ENCODE results near the gene EPHX1.
"Not testable (repeated sequence)": the region's sequence is repeated elsewhere in the genome, so short reads cannot be mapped to it uniquely, and the experiment has no call there.

Gene EPHX1

DNA sequence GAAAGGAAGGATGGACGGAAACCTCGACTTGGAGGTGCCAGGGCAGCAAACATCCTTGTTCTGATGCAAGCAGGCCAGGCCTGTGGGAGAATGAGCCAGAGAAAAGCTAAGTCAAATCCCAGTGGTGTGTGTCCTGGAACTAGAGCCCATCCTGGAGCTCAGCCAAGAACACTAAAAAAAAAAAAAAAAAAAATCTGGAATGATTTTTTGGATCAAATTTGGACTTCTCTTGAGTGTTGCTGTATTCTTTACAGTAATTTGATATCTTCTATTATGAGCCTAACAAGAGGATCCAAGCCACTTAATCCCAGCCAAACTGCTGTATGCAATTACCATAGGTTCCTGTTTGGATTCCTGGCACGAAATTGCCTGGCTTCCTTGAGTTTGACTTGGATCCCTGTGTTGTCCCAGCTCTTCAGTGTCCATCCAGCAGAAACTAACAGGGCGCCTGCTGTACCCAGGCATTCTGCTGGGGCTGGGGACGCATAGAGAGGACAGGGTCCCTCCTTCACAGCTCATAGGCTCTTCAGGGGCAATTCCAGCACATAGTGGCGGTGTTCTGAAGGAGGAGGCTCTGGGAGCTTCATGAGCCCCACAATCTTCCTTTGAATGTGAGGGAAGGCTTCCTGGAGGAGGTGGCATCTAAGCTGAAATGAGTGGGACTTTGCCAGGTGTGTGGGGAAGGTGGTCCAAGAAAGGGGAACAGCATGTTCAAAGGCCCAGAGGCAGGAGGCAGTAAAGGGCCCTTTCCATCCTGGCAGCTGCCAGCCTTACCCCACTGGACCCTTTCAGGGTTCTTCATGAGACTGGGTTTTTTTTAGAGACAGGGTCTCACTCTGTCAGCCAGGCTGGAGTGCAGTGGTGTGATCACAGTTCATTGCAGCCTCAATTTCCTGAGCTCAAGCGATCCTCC, 24.7 kb downstream of the EPHX1 start:
- Histone ChIP-seq H3K36me3 (ENCODE audit: insufficient read depth, low read length) (peaks cover 56% of the 10 kb centered on the region), H3K27ac (ENCODE audit: low read depth, low read length) (peak overlapping the region; percentile 67), H3K27me3 (ENCODE audit: control insufficient read depth in 1 of 2, insufficient read depth in 2 of 2, low read length in 2 of 2) (no peaks in the 10 kb centered on the region), H3K9me3 (ENCODE audit: low read length) (no peaks in the 10 kb centered on the region), H3K4me3 (ENCODE audit: low read depth in 1 of 2, low read length in 2 of 2) (no peak overlapping the region), H3K9ac (ENCODE audit: low read length) (no peak overlapping the region), H3K4me1 (ENCODE audit: insufficient read depth, low read length) (peaks cover 13% of the 10 kb centered on the region)

DNA sequence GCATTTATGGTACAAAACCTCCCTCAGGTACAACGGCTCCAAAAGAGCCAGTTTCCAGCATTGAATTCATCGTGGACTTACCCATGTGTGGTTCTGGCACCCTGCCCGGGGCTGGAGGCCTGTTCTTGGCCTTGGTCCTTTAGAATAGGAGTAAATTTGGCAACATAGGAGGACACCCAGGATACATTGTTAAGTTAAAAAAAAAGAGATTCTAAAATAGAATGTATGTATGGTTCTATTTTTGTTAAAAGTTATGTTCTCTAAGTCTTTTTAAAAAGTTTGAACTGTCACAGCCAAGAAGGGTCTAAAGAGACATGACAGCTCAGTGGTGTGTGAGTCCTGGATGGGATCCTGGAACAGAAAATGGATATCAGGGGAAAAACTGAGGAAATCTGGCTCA, 25.9 kb downstream of the EPHX1 start:
- H3K4me3 ChIP-seq (ENCODE audit: low read depth in 1 of 2, low read length in 2 of 2) = no peak overlapping the region
- H3K9ac ChIP-seq (ENCODE audit: low read length) = no peak overlapping the region
- H3K4me1 ChIP-seq (ENCODE audit: insufficient read depth, low read length) = peaks cover 13% of the 10 kb centered on the region
- H3K36me3 ChIP-seq (ENCODE audit: insufficient read depth, low read length) = peaks cover 58% of the 10 kb centered on the region
- no peak overlapping the region for H3K27ac ChIP-seq (ENCODE audit: low read depth, low read length)
- no peaks in the 10 kb centered on the region for H3K27me3 ChIP-seq (ENCODE audit: control insufficient read depth in 1 of 2, insufficient read depth in 2 of 2, low read length in 2 of 2)
- no peaks in the 10 kb centered on the region for H3K9me3 ChIP-seq (ENCODE audit: low read length)

DNA sequence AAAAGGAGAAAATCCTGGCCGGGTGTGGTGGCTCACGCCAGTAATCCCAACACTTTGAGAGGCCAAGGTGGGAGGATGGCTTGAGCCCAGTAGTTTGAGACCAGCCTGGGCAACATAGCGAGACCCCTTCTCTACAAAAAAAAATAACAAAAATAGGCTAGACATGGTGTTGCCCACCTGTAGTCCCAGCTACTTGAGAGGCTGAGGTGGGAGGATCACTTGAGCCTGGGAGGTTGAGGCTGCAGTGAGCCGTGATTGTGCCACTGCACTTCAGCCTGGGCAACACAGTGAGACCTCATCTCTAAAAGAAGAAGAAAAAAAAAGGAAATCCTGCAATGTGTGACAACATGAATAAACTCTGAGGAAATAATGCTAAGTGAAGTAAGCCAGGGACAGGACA, 26.4 kb downstream of the EPHX1 start:
- not testable (repeated sequence) for H3K27ac ChIP-seq (ENCODE audit: low read depth, low read length)

DNA sequence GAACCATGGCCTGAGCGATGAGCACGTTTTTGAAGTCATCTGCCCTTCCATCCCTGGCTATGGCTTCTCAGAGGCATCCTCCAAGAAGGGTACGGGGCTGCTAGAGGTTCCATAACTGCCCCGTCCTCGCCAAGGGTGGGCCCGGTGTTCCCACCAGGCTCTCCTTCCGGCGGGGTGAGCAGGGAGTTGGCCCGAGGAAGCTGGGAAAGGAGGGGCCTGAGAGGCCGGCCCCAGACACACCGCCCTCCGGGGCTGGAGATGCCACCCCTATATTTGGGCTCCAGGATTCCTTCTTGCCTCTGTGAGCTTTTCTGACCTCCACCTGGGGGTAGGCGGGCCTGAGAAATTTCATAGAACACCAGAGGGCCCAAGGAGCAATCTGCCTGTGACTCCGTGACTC, 28.9 kb downstream of the EPHX1 start:
- H3K27me3 ChIP-seq (ENCODE audit: control insufficient read depth in 1 of 2, insufficient read depth in 2 of 2, low read length in 2 of 2) = no peaks in the 10 kb centered on the region
- H3K4me3 ChIP-seq (ENCODE audit: low read depth in 1 of 2, low read length in 2 of 2) = no peak overlapping the region
- no peak overlapping the region for H3K9ac ChIP-seq (ENCODE audit: low read length)
- H3K36me3 ChIP-seq (ENCODE audit: insufficient read depth, low read length) = peaks cover 42% of the 10 kb centered on the region
- peaks cover 13% of the 10 kb centered on the region for H3K4me1 ChIP-seq (ENCODE audit: insufficient read depth, low read length)
- no peak overlapping the region for H3K27ac ChIP-seq (ENCODE audit: low read depth, low read length)
- H3K9me3 ChIP-seq (ENCODE audit: low read length) = no peaks in the 10 kb centered on the region

More for the DNA sequence above, 26.4 kb downstream of the EPHX1 start:
- H3K27me3 ChIP-seq (ENCODE audit: control insufficient read depth in 1 of 2, insufficient read depth in 2 of 2, low read length in 2 of 2); H3K4me3 ChIP-seq (ENCODE audit: low read depth in 1 of 2, low read length in 2 of 2); H3K9ac ChIP-seq (ENCODE audit: low read length); H3K9me3 ChIP-seq (ENCODE audit: low read length): not testable (repeated sequence)
- peaks cover 54% of the 10 kb centered on the region for H3K36me3 ChIP-seq (ENCODE audit: insufficient read depth, low read length)
- H3K4me1 ChIP-seq (ENCODE audit: insufficient read depth, low read length) = peaks cover 13% of the 10 kb centered on the region

DNA sequence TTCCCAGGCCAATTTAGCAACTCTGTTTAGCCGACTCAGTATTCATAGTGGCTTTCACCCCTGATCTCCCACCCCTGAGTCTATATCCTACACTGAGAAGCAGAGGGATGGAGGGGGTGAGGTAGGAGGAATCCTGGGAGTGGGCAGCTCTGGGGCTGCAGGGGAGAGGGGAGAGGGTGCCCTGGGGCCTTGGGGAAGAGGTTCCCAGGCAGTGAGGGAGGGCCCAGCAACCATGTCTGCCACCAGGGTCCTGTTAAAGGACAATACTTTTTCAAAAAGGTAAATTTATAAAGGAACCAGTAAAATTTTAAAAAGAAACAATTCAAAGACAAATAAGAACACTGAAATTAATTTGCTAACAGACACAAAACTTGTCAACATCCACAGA, 30.3 kb downstream of the EPHX1 start:
- peaks cover 48% of the 10 kb centered on the region for H3K36me3 ChIP-seq (ENCODE audit: insufficient read depth, low read length)
- peaks cover 4% of the 10 kb centered on the region for H3K4me1 ChIP-seq (ENCODE audit: insufficient read depth, low read length)
- H3K9ac ChIP-seq (ENCODE audit: low read length) = no peak overlapping the region
- H3K27ac ChIP-seq (ENCODE audit: low read depth, low read length) = no peak overlapping the region
- H3K4me3 ChIP-seq (ENCODE audit: low read depth in 1 of 2, low read length in 2 of 2) = no peak overlapping the region
- H3K9me3 ChIP-seq (ENCODE audit: low read length) = no peaks in the 10 kb centered on the region
- no peaks in the 10 kb centered on the region for H3K27me3 ChIP-seq (ENCODE audit: control insufficient read depth in 1 of 2, insufficient read depth in 2 of 2, low read length in 2 of 2)

DNA sequence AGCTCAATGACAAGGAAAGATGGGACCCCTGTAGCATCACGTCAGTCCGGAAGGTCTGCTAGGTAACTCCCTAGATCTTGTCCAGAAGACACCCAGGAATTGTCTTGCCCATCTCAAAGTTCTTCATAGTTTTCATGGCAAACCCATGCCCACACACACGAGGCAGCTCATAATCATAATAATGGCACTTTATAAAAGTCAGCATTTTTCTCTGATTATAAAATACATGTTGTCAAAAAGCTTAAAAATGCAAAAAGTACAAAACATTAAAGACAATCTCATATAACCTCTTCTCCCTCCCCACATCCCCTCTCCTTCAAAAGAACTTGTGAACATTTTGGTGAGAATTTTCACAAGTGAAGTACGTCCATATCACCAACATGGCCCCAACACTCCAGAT, 30.8 kb downstream of the EPHX1 start:
- no peak overlapping the region for H3K9ac ChIP-seq (ENCODE audit: low read length)
- H3K4me3 ChIP-seq (ENCODE audit: low read depth in 1 of 2, low read length in 2 of 2) = no peak overlapping the region
- no peaks in the 10 kb centered on the region for H3K27me3 ChIP-seq (ENCODE audit: control insufficient read depth in 1 of 2, insufficient read depth in 2 of 2, low read length in 2 of 2)
- no peak overlapping the region for H3K27ac ChIP-seq (ENCODE audit: low read depth, low read length)
- H3K36me3 ChIP-seq (ENCODE audit: insufficient read depth, low read length) = peaks cover 50% of the 10 kb centered on the region
- no peaks in the 10 kb centered on the region for H3K9me3 ChIP-seq (ENCODE audit: low read length)
- peaks cover 6% of the 10 kb centered on the region for H3K4me1 ChIP-seq (ENCODE audit: insufficient read depth, low read length)

DNA sequence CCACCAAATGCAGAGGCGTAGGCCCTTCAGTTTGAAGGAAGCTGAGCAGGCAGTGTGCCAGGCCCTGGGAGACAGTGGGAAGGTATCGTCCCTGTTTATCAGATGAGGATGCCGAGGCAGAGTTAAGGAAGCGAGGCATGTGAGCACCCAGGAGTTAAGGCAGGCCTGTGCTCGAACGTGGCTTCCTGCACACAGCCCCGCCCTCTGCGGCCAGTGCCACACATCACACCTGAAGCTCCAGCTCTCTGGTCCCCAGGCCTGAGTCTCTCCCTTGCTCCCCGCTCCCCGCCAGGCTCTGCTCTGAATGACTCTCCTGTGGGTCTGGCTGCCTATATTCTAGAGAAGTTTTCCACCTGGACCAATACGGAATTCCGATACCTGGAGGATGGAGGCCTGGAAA, 32.1 kb downstream of the EPHX1 start:
- Histone ChIP-seq H3K36me3 (ENCODE audit: insufficient read depth, low read length) (peaks cover 56% of the 10 kb centered on the region), H3K4me3 (ENCODE audit: low read depth in 1 of 2, low read length in 2 of 2) (no peak overlapping the region), H3K9me3 (ENCODE audit: low read length) (no peaks in the 10 kb centered on the region), H3K27ac (ENCODE audit: low read depth, low read length) (no peak overlapping the region), H3K9ac (ENCODE audit: low read length) (no peak overlapping the region), H3K4me1 (ENCODE audit: insufficient read depth, low read length) (peaks cover 11% of the 10 kb centered on the region), H3K27me3 (ENCODE audit: control insufficient read depth in 1 of 2, insufficient read depth in 2 of 2, low read length in 2 of 2) (no peaks in the 10 kb centered on the region)

DNA sequence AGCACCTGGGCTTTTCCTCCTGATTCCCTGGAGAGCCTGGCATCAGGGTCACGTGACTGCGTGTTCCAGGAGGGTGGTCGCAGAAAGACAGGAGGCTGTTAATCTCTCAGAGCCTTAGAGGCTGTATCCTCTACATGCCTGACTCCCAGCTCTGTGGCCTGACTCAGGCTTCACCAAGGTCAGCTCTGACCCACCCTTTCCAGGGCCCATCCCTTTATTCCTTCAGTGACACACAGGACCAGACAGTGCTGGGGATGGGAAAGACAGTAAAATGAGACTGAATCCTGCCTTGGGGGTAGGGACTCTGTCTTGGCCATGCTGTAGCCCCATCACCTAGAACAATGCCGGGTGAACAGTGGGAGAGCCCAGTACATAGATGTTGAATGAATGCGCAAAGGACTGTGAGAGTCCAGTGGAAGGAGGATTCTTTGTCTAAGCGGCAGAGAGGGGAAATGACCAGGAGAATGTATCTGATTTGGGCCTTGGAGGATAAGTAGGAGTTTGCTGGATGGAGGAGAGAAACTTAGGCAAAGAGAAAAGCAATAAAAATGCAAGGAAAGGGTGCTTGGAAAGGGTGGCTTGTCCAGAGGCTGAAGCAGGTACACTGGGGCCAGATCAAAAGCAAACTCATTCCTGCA, 33.0 kb downstream of the EPHX1 start:
- no peaks in the 10 kb centered on the region for H3K9me3 ChIP-seq (ENCODE audit: low read length)
- no peaks in the 10 kb centered on the region for H3K27me3 ChIP-seq (ENCODE audit: control insufficient read depth in 1 of 2, insufficient read depth in 2 of 2, low read length in 2 of 2)
- no peak overlapping the region for H3K4me3 ChIP-seq (ENCODE audit: low read depth in 1 of 2, low read length in 2 of 2)
- peaks cover 62% of the 10 kb centered on the region for H3K36me3 ChIP-seq (ENCODE audit: insufficient read depth, low read length)
- H3K4me1 ChIP-seq (ENCODE audit: insufficient read depth, low read length) = peaks cover 11% of the 10 kb centered on the region
- H3K27ac ChIP-seq (ENCODE audit: low read depth, low read length) = no peak overlapping the region
- no peak overlapping the region for H3K9ac ChIP-seq (ENCODE audit: low read length)

DNA sequence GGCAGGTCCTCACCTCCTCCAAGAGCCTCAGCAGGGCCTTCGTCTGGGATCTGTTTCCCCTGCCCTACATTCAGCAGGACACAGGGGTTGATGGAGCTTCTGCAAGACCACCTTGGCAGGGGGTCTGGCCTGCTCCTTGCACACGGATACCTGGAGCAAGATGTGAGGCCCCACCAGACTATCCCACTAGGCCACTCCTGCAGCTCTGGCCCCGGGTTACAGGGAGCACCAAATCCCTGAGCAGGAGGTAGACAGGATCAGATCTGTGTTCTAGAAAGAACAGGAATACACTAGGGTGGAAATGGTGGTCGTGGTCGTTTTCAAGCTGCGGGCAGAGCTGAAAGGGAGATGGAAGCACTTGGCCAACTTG, 33.5 kb downstream of the EPHX1 start:
- Histone ChIP-seq H3K27me3 (ENCODE audit: control insufficient read depth in 1 of 2, insufficient read depth in 2 of 2, low read length in 2 of 2) (no peaks in the 10 kb centered on the region), H3K27ac (ENCODE audit: low read depth, low read length) (no peak overlapping the region), H3K9me3 (ENCODE audit: low read length) (no peaks in the 10 kb centered on the region), H3K4me3 (ENCODE audit: low read depth in 1 of 2, low read length in 2 of 2) (no peak overlapping the region), H3K4me1 (ENCODE audit: insufficient read depth, low read length) (peaks cover 11% of the 10 kb centered on the region), H3K36me3 (ENCODE audit: insufficient read depth, low read length) (peaks cover 66% of the 10 kb centered on the region), H3K9ac (ENCODE audit: low read length) (no peak overlapping the region)

DNA sequence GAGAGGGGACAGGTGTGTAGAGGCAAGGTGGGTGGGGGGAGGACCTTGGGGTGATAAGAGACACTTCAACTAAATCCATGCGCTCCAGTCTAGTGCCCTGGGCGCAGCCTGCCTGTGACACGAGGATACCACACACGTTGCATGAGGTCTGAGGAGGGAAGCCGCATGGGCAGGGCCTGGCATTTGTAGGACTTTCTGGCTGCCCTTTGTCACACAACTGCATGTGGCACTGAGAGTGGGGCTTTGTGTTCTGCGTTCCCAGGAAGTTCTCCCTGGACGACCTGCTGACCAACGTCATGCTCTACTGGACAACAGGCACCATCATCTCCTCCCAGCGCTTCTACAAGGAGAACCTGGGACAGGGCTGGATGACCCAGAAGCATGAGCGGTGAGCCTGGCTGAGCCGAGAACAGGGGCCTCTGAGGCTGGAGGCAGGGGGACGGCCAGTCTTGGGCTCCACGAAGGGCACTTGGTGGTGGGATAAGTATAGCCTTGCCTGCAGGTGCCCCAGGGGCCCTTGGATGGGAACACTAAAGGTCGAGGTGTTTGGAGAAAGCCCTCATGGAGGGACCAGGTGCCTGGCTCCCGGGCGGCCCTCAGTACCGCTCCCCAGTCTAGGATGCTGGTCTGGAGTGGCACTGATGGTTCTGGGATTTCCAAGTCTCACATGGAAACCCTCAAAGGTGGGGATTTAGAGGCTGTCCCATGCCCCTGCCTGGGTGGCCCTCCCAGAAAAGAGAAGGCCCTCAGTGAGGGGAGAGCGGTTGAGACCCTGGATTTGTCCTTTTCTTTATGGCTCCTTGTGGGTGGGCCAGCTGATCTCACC, 34.5 kb downstream of the EPHX1 start:
- no peaks in the 10 kb centered on the region for H3K27me3 ChIP-seq (ENCODE audit: control insufficient read depth in 1 of 2, insufficient read depth in 2 of 2, low read length in 2 of 2)
- H3K27ac ChIP-seq (ENCODE audit: low read depth, low read length) = no peak overlapping the region
- H3K4me1 ChIP-seq (ENCODE audit: insufficient read depth, low read length) = peaks cover 12% of the 10 kb centered on the region
- H3K9ac ChIP-seq (ENCODE audit: low read length) = no peak overlapping the region
- H3K36me3 ChIP-seq (ENCODE audit: insufficient read depth, low read length) = peaks cover 60% of the 10 kb centered on the region
- H3K4me3 ChIP-seq (ENCODE audit: low read depth in 1 of 2, low read length in 2 of 2) = no peak overlapping the region
- H3K9me3 ChIP-seq (ENCODE audit: low read length) = no peaks in the 10 kb centered on the region

DNA sequence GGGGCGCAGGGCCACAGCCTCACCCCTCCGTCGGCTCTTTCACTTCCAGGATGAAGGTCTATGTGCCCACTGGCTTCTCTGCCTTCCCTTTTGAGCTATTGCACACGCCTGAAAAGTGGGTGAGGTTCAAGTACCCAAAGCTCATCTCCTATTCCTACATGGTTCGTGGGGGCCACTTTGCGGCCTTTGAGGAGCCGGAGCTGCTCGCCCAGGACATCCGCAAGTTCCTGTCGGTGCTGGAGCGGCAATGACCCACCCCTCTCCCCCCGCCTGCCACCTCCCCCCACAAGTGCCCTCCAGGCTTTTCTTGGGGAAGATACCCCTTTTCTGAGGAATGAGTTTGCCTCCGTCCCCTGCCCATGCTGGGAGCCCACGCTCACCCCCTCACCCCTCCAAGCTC, 35.2 kb downstream of the EPHX1 start:
- no peaks in the 10 kb centered on the region for H3K27me3 ChIP-seq (ENCODE audit: control insufficient read depth in 1 of 2, insufficient read depth in 2 of 2, low read length in 2 of 2)

More for the DNA sequence above, 35.2 kb downstream of the EPHX1 start:
- H3K27ac ChIP-seq (ENCODE audit: low read depth, low read length) = peak overlapping the region; percentile 61
- H3K9me3 ChIP-seq (ENCODE audit: low read length) = no peaks in the 10 kb centered on the region
- no peak overlapping the region for H3K9ac ChIP-seq (ENCODE audit: low read length)
- H3K36me3 ChIP-seq (ENCODE audit: insufficient read depth, low read length) = peaks cover 60% of the 10 kb centered on the region
- peaks cover 18% of the 10 kb centered on the region for H3K4me1 ChIP-seq (ENCODE audit: insufficient read depth, low read length)
- no peak overlapping the region for H3K4me3 ChIP-seq (ENCODE audit: low read depth in 1 of 2, low read length in 2 of 2)

All from muscle layer of colon (tissue), 2 donors.